Left kidney (tissue), 2 donors: Measurements from ENCODE around the gene KBTBD8. TPM values are rescaled to one million over a fixed set of nuclear protein-coding genes. Genes with fewer than 3 reads are reported as not detected.

Source experiments
- DNase-seq: peaks from one replicate; pipeline ENCODE4 v3.0.0-alpha.2; 2013
- polyA plus RNA-seq: library from polyadenylated mRNA; unstranded; fragments of 120-200 nt; gene quantifications from one replicate; pipeline ENCODE4 v1.2.1, GENCODE V29; 2013; ENCODE audit not compliant: insufficient read length

KBTBD8 gene
- polyA plus RNA-seq, 1 donor, result 1.4 TPM

DNA sequence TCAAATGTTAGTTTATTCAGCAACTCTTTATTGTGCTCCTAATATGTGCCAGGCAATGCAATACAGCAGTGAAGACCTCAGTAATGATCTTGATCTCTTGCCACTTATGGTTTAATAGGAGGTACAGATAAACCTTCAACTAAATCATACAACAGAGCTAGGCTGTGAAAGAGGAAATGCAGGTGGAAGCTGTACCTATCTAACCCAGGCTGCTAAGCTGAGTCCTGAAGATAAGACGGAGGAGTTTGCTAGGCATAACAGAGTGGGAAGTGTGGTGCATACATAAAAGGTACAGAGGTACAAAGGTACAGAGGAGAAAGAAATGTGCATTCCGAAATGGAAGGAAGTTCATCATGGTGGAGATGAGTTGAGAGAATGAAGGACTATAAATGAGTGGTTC, 35.0 kb downstream of the KBTBD8 start:
- no peak for DNase-seq

DNA sequence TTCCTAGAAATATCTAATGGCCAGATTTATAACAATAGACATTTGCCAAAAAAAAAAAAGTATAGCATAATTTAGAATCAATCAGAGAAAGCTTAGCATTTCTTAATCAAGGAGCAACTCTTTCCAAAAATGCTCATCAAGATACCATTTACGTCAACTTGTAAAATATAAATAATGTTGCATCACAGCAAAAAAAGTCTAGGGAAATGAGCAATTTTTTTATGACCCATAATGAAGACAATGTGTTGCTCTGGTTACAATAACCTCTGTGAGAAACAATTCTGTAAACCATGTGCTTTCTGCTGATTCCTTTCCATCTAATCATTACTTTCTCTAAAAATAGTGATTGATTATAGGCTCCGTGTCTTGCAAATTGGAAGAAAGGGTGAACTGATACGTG, 36.3 kb downstream of the KBTBD8 start:
- no peak for DNase-seq

DNA sequence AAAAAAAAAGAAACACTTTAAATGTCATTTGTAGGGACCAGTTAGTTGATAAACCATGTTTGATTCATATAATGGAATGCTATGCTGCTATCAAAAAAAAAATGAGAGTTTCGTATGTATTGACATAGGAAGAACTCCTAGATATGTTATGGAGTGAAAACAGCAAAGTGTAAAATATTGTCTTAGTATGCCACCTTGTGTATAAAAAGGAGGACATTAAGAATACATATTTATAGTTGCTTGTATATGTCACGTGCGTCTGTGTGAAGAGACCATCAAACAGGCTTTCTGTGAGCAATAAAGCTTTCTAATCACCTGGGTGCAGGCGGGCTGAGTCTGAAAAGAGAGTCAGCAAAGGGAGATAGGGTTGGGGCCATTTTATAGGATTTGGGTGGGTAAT, 39.5 kb downstream of the KBTBD8 start:
- DNase-seq, result no peak

- no peak for DNase-seq
Observed at GRCh38 chr3:67044295-67044694, 46.2 kb downstream of the KBTBD8 start.

DNA sequence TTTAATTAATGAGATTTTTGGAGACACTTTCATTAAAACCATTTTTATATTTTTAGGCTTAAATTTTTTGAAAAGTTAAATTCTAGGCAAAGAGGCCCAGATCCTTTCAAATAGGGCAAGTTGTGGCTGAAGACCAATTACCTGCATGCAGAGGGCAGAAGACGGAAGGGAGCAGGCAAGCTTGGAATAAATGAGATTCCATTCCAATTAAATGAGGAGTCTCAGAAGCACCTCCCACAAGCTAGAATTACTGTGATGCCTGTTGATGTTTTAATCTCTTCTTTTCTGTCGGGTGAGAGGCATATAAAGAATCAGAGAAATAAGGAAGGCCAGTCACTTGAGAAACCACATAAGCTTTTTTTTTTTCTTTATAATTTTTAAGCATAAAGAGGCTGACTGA, 46.8 kb downstream of the KBTBD8 start:
- no peak for DNase-seq

GRCh38 chr3:67045711-67046465, 47.8 kb downstream of the KBTBD8 start:
- no peak for DNase-seq

- no peak for DNase-seq
Observed at GRCh38 chr3:67047051-67047450, 48.9 kb downstream of the KBTBD8 start.

- no peak for DNase-seq
Observed at GRCh38 chr3:67048067-67048714, 50.1 kb downstream of the KBTBD8 start.

DNA sequence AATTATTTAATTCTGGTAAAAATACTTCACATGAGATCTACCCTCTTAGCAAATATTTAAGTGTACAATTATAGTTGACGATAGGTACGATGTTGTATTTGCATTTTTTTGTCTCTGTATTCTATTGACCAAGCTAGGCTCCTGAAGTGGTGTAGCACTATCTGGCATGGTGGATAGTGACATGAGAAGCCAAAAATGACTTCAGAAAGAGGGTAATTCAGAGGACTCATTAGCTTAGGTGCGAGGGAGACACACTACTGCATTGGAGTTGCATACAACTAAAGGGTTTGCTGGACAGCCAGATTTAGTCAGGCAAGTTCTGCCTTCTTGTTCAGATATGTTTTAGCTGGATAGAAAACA, 50.6 kb downstream of the KBTBD8 start:
- DNase-seq, result no peak

DNA sequence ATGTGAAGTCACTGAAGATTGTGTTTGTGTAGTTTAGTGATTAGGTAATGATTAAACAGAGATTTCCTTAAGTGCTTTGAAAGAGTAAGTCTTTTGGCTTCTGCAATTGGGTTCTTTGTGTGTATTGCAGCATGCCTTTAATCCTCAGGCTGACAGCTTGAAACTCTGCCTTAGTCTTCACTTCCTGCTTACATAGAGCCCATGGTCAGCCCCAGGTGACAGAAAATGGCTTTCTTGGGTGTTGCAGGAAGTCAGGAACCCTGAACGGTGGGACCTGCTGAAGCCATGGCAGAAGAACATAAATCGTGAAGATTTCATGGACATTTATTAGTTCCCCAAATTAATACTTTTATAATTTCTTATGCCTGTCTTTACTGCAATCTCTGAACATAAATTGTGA, 61.3 kb downstream of the KBTBD8 start:
- DNase-seq, result no peak
